Neural cell (in vitro differentiated cells): ENCODE results near the gene ENDOU. TPM values are rescaled to one million over a fixed set of nuclear protein-coding genes. Genes with fewer than 3 reads are reported as not detected.

ENCODE experiments used
- H2AFZ ChIP-seq: fragments of 200-600, 300-800 bp; sonication (generic), shearing (Covaris generic); 2 replicates; pipeline ENCODE4 v1.6.0; 2014; ENCODE audit warnings: low read depth, mild to moderate bottlenecking, antibody characterized with exemption, low read length, moderate library complexity
- H3F3A ChIP-seq: fragments of 200-600 bp; shearing (Covaris generic); 2 replicates; pipeline ENCODE4 v1.6.1; 2016; ENCODE audit warnings: mild to moderate bottlenecking, moderate library complexity, mixed read lengths, antibody characterized with exemption, low read length; ENCODE audit not compliant: insufficient read depth, poor library complexity, severe bottlenecking
- H3K27ac ChIP-seq: fragments of 200-600, 300-800 bp; sonication (generic), shearing (Covaris generic); 2 replicates; pipeline ENCODE4 v1.5.1; 2014; ENCODE audit warnings: mild to moderate bottlenecking, low read length, moderate library complexity
- H3K27me3 ChIP-seq: fragments of 300-800, 200-600 bp; sonication (generic), shearing (Covaris generic); 2 replicates; pipeline ENCODE4 v1.6.0; 2014; ENCODE audit warnings: mild to moderate bottlenecking, low read depth, low read length, moderate library complexity; ENCODE audit not compliant: insufficient read depth
- H3K36me3 ChIP-seq: fragments of 300-800, 200-600 bp; sonication (generic), shearing (Covaris generic); 2 replicates; pipeline ENCODE4 v1.5.1; 2014; ENCODE audit warnings: mild to moderate bottlenecking, antibody characterized with exemption, low read length, moderate library complexity; ENCODE audit not compliant: insufficient read depth
- H3K4me2 ChIP-seq: fragments of 300-800, 200-600 bp; sonication (generic), shearing (Covaris generic); 2 replicates; pipeline ENCODE4 v1.6.0; 2014; ENCODE audit warnings: mild to moderate bottlenecking, low read length
- H3K4me3 ChIP-seq: fragments of 300-800, 200-600 bp; sonication (generic), shearing (Covaris generic); 2 replicates; pipeline ENCODE4 v1.5.1; 2014; ENCODE audit warnings: mild to moderate bottlenecking, low read length, moderate library complexity
- H3K79me2 ChIP-seq: fragments of 200-600 bp; shearing (Covaris generic); replicated peaks from 2 replicates; pipeline ENCODE4 v1.6.0; 2014; ENCODE audit warnings: mild to moderate bottlenecking, low read length, moderate library complexity; ENCODE audit not compliant: insufficient read depth
- H3K9ac ChIP-seq: fragments of 300-800, 200-600 bp; sonication (generic), shearing (Covaris generic); 2 replicates; pipeline ENCODE4 v1.6.1; 2016; ENCODE audit warnings: mild to moderate bottlenecking, low read length, mixed read lengths
- H3K9me2 ChIP-seq: fragments of 200-600 bp; shearing (Covaris generic); 2 replicates; pipeline ENCODE4 v1.6.1; 2016; ENCODE audit warnings: mild to moderate bottlenecking, low read length, mixed read lengths; ENCODE audit not compliant: insufficient read depth
- H3K9me3 ChIP-seq: fragments of 200-600, 300-800 bp; sonication (generic), shearing (Covaris generic); 2 replicates; pipeline ENCODE4 v1.6.1; 2016; ENCODE audit warnings: mild to moderate bottlenecking, mixed run types, low read length, moderate library complexity, mixed read lengths
- H4K20me1 ChIP-seq: fragments of 200-600 bp; shearing (Covaris generic); 2 replicates; pipeline ENCODE4 v1.6.1; 2016; ENCODE audit warnings: mild to moderate bottlenecking, mixed run types; ENCODE audit not compliant: insufficient read depth
- EP300 ChIP-seq: fragments of 450-650 bp; conservative IDR thresholded peaks from 2 replicates; pipeline ENCODE4 v1.6.1; 2014; ENCODE audit warnings: antibody characterized with exemption, mild to moderate bottlenecking, moderate library complexity; ENCODE audit not compliant: poor library complexity, severe bottlenecking
- EZH2 ChIP-seq: fragments of 200-600, 300-800 bp; shearing (Covaris generic), sonication (generic); IDR thresholded peaks from 2 replicates; pipeline ENCODE4 v1.6.1; 2014; ENCODE audit warnings: antibody characterized with exemption, low read length, borderline replicate concordance, mild to moderate bottlenecking; ENCODE audit not compliant: insufficient read depth, poor library complexity, severe bottlenecking
- MXI1 ChIP-seq: fragments of 450-650 bp; conservative IDR thresholded peaks from 2 replicates; pipeline ENCODE4 v1.6.1; 2014; ENCODE audit warnings: antibody characterized with exemption, mild to moderate bottlenecking; ENCODE audit not compliant: poor library complexity, severe bottlenecking
- POLR2AphosphoS5 ChIP-seq: IDR thresholded peaks from 2 replicates; pipeline ENCODE4 v1.6.1; 2012
- RAD21 ChIP-seq: fragments of 450-650 bp; conservative IDR thresholded peaks from 2 replicates; pipeline ENCODE4 v1.6.1; 2014; ENCODE audit warnings: antibody characterized with exemption, mild to moderate bottlenecking, moderate library complexity
- REST ChIP-seq: IDR thresholded peaks from 2 replicates; pipeline ENCODE4 v1.6.1; 2012; ENCODE audit warnings: borderline replicate concordance
- SMC3 ChIP-seq: fragments of 450-650 bp; conservative IDR thresholded peaks from 2 replicates; pipeline ENCODE4 v1.6.1; 2014; ENCODE audit warnings: antibody characterized with exemption, mild to moderate bottlenecking, moderate library complexity; ENCODE audit not compliant: poor library complexity
- TAF1 ChIP-seq: IDR thresholded peaks from 2 replicates; pipeline ENCODE4 v1.6.1; 2012; ENCODE audit warnings: low read depth
- polyA plus RNA-seq: library from polyadenylated mRNA; depleted of rRNA; stranded (reverse); fragments of >200 nt; gene quantifications from 2 replicates; pipeline ENCODE4 v1.2.3, GENCODE V29; 2014
- TF ChIP-seq, protein P1 (sequence below): fragments of 450-650 bp; IDR thresholded peaks from 2 replicates; pipeline ENCODE4 v1.5.1; 2014; ENCODE audit warnings: antibody characterized with exemption, mild to moderate bottlenecking, moderate library complexity; ENCODE audit not compliant: poor library complexity, severe bottlenecking

Gene ENDOU
- polyA plus RNA-seq, 1 donor from 2014 or later = not detected

DNA sequence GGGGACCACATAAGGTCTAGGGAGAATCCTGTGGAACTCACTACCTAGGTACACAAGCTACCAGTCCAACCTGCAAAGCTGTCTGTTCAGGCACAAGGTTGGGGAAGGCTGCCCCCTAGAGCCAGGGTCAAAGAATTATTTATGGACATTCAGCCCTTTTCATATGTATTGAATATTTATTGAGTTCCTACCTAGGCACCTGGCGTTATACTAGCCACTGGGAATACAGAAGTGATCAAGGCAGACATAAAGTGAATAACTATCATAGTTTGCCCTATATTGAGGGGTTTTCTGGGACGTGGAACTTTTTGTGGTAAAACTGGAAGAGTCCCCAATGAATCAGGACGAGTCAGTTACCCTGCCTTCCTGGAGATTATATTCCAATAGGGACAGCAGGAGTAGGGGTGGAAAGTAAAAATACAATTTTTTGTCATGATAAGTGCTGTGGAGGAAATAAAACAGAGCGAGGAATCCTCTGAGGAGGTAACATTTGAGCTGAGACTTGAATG lies 42.0 kb upstream of the ENDOU start:
- TF ChIP-seq MXI1 = no peak
- TF ChIP-seq REST = no peak
- no peak for TF ChIP-seq TAF1
- TF ChIP-seq, protein P1, sequence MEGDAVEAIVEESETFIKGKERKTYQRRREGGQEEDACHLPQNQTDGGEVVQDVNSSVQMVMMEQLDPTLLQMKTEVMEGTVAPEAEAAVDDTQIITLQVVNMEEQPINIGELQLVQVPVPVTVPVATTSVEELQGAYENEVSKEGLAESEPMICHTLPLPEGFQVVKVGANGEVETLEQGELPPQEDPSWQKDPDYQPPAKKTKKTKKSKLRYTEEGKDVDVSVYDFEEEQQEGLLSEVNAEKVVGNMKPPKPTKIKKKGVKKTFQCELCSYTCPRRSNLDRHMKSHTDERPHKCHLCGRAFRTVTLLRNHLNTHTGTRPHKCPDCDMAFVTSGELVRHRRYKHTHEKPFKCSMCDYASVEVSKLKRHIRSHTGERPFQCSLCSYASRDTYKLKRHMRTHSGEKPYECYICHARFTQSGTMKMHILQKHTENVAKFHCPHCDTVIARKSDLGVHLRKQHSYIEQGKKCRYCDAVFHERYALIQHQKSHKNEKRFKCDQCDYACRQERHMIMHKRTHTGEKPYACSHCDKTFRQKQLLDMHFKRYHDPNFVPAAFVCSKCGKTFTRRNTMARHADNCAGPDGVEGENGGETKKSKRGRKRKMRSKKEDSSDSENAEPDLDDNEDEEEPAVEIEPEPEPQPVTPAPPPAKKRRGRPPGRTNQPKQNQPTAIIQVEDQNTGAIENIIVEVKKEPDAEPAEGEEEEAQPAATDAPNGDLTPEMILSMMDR = no peak
- TF ChIP-seq SMC3 = no peak
- no peak for TF ChIP-seq EZH2
- no peak for TF ChIP-seq RAD21
- no peak for TF ChIP-seq POLR2AphosphoS5
- no peak for TF ChIP-seq EP300

GRCh38 chr12:47766502-47767215 lies 41.4 kb upstream of the ENDOU start:
- Histone ChIP-seq H3K27me3 (no peaks in the 10 kb centered on the region), H3K9me3 (no peaks in the 10 kb centered on the region), H3K27ac (no peak overlapping the region), H3K9ac (no peak overlapping the region), H4K20me1 (no peaks in the 10 kb centered on the region), H3K9me2 (no peaks in the 10 kb centered on the region), H3F3A (no peaks in the 10 kb centered on the region), H3K36me3 (no peaks in the 10 kb centered on the region), H3K4me3 (no peak overlapping the region), H3K4me2 (no peak overlapping the region), H3K79me2 (no peaks in the 10 kb centered on the region), H2AFZ (no peak overlapping the region)
- no peak for TF ChIP-seq EP300
- TF ChIP-seq REST = no peak
- TF ChIP-seq MXI1 = no peak
- TF ChIP-seq RAD21 = no peak
- no peak for TF ChIP-seq POLR2AphosphoS5
- TF ChIP-seq, protein P1 = no peak
- no peak for TF ChIP-seq EZH2
- TF ChIP-seq TAF1 = no peak
- TF ChIP-seq SMC3 = no peak

More for the DNA sequence above, 42.0 kb upstream of the ENDOU start:
- H3K9me2 ChIP-seq = no peaks in the 10 kb centered on the region
- H3K9ac ChIP-seq = no peak overlapping the region
- H3K4me2 ChIP-seq = no peak overlapping the region
- H3K36me3 ChIP-seq = no peaks in the 10 kb centered on the region
- no peak overlapping the region for H3K27ac ChIP-seq
- H2AFZ ChIP-seq = no peak overlapping the region
- no peaks in the 10 kb centered on the region for H4K20me1 ChIP-seq
- H3K79me2 ChIP-seq = no peaks in the 10 kb centered on the region
- H3K9me3 ChIP-seq = no peaks in the 10 kb centered on the region
- H3K4me3 ChIP-seq = no peak overlapping the region
- no peaks in the 10 kb centered on the region for H3K27me3 ChIP-seq
- H3F3A ChIP-seq = no peaks in the 10 kb centered on the region
